KBM-7 (cell line): ENCODE data around the gene SERHL2.
"Not testable (repeated sequence)": the region's sequence is repeated elsewhere in the genome, so short reads cannot be mapped to it uniquely, and the experiment has no call there.

Experiments used
- DNase-seq: peaks from one replicate; pipeline ENCODE4 v3.0.0-alpha.2; 2015
- in situ Hi-C: fragments of 300-500 bp; cut with MboI; formaldehyde crosslinking; loops from 2 replicates; pipeline ENCODE4 v1.14.3; 2020; ENCODE audit warnings: low sequenced_read_pairs, low pct_unique_long_range_greater_than_20kb, mixed read lengths

SERHL2 gene

DNA sequence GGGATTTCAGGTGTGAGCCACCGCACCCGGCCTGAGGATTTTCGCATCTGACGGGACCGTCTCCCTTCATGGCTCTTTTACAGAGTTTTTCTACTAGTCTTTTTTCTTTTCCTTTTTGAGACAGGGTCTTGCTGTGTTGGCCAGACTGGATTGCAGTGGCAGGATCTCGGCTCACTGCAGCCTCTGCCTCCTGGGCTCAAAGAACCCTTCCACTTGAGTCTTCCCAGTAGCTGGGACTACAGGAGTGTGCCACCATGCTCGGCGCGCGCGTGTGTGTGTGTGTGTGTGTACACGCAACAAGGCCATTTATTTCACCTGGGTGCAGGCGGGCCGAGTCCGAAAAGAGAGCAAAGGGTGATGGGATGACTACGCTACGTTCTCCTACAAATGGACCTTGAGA, 10.9 kb downstream of the SERHL2 start:
- in situ Hi-C loops = no loop called here
- DNase-seq = no peak

DNA sequence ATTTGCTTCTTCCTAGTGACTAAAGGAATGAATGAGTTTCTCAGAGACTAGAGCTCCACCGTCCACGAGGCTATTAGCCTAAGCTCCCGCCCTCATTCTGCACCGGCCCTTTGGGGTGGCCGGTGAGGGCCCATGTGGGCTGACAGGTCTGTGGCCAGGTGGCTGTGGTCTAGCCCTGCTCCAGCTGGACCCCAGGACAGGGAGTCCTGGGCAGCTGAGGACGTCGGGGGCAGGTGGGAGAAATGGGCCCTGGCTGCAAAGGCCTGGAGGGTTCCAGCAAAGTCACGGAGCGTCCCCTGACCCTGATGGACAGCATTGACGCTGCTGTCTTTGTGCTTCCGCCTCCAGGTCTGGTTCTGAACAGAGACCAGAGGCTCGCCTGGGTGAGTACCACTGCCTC, 12.2 kb downstream of the SERHL2 start:
- DNase-seq = no peak
- in situ Hi-C loops = no loop called here

DNA sequence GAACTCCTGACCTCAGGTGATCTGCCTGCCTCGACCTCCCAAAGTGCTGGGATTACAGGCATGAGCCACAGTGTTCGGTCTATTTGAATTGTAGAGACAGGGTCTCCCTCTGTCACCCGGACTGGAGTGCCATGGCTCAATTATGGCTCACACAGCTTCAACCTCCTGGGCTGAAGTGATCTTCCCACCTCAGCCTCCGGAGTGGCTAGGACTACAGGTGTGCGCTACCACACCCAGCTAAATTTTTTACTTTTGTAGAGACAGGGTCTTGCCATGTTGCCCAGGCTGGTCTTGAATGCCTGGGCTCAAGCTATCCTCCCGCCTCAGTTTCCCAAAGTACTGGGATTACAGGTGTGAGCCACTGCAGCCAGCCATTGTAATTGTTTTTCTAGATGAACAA, 14.2 kb downstream of the SERHL2 start:
- DNase-seq, in situ Hi-C loops: not testable (repeated sequence)

DNA sequence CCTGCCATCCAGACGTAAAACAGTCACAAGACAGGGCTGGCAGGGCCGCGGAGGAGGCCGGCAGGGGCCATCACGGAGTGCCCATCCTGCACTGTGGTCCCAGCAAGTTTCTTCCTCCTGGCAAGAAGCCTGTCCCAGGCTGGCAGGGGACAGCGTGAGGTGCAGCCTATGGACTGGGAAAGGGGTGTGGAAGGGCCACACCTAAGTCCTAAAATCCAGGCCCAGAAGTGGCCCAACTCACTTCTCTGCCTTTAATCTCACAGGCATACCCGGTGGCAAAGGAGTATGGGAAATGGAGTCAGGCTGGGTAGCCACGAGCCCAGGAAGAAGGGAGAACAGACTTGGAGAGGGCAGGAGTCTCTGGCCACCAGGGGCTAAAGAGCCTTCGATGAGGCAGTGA, 16.8 kb downstream of the SERHL2 start:
- in situ Hi-C loops, DNase-seq: not testable (repeated sequence)

DNA sequence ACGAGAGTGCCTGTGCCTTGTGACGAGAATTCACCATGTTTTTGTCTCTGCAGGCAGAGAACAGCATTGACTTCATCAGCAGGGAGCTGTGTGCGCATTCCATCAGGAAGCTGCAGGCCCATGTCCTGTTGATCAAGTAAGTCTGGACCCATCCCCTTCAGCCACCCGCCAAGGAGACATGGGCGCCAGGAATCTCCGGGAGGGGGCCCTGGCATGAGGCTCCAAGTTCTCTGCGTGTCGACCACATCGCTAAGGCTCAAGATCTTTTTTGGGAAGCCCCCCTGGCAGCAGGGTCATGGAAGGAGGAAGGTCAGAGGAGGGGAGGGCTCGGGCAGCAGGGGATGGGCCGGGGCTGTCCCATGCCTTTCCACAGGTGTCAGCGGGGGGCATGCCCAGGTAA, 17.3 kb downstream of the SERHL2 start:
- DNase-seq, in situ Hi-C loops: not testable (repeated sequence)

DNA sequence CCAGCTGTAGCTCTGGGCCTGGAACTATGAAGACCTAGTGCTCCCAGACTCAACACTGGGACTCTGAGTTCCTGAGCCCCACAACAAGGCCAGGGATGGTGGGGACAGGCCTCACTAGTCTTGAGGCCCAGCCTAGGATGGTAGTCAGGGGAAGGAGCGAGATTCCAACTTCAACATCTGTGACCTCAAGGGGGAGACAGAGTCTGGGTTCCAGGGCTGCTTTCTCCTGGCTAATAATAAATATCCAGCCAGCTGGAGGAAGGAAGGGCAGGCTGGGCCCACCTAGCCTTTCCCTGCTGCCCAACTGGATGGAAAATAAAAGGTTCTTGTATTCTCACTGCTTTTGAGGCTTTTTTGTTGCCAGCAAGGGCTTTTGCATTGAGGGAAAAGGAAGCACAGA, 20.3 kb downstream of the SERHL2 start:
- in situ Hi-C loops, DNase-seq: not testable (repeated sequence)

DNA sequence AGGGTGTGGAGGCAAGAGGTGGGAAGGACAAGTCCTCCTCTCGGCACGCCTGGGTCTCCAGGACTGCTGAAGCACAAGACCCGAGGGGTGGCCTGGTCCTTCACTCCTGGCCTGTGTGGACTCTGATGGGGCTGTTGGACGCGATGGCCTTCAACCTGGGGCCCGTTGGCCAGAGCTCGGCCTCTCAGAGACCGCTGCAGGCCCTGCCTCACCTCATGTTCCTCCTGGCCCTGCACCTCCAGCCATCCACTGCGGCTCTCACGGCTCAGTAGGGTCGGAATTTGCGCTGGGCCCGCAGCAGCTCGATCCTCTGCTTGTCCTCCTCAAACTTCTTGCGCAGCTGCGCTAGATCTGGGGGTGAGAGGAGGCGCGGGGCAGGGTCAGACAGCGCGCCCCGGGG, 20.7 kb downstream of the SERHL2 start:
- DNase-seq, in situ Hi-C loops: not testable (repeated sequence)

DNA sequence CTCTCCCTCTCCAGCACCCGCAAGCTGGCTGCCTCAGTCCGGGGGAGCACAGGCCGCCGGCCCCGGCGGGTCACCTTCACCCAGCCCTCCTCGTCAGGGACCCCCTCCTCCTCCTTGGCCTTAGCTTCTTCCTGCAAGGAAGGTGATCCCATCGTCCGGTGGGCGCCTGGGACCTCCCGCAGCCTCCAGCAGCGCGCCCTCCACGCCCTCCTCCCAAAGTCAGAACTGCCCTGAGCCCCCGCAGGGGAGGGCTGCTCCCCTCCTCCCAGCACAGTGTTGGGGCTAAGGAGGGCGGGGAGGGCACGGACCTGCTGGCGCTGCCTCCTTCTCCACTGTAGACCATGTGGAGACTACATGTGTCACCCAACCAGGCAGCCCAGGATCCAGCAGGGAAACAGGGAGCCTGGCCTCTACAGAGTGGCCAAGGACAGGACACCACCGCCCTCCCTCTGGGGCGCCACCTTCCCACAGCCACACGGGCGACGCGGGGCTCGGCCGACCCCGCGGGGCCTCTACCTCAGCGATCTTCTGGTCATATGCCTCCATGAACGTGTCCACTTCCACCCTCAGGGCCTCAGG, 22.3 kb downstream of the SERHL2 start:
- DNase-seq, in situ Hi-C loops: not testable (repeated sequence)

DNA sequence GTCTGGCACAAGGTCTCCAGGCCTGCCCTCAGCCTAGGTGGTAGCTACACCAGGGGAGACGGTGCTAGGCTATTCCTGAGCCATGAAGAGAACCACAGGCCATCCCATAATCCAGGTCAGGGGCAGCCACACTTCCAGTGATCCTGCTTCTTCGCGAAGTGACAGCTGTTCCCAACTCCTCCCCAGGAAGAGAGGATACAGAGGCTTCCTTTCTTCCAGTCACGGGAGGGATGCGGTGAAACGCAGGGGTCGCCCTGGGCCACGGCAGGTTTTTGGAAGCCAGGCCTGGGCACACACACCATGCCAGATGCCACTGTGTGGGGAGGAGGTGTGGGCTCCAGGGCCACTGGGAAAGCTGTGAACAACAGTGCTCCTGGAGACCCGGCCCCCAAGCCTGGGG, 23.4 kb downstream of the SERHL2 start:
- in situ Hi-C loops, DNase-seq: not testable (repeated sequence)

DNA sequence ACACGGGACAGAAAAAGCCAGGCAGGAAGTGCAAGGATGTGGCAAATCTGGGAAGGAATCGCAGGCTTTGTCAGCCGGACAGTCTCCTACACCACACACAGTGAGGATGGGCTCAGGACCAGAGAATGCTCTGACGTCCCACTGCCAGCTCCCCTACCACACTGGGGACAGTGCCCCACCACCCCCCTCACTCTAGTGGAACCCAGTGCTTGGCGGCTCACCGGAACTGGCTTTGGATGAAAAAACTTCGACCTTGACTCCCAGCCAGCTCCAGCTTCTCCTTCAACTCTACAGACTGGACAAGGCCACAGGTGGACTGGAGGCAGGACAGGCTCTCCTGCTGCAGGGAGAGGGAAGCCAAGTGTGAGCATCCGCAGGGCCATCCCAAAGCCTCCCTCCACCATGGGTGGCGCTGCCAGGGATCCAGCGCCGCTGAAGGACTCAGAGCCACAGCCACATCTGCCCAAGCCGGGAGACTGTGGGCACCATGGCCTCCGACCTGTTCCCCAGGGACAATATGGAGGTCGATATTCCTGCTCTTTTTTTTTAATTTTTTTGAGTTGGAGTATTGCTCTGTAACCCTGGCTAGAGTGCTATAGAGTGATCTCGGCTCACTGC, 24.0 kb downstream of the SERHL2 start:
- in situ Hi-C loops = no loop called here
- no peak for DNase-seq

DNA sequence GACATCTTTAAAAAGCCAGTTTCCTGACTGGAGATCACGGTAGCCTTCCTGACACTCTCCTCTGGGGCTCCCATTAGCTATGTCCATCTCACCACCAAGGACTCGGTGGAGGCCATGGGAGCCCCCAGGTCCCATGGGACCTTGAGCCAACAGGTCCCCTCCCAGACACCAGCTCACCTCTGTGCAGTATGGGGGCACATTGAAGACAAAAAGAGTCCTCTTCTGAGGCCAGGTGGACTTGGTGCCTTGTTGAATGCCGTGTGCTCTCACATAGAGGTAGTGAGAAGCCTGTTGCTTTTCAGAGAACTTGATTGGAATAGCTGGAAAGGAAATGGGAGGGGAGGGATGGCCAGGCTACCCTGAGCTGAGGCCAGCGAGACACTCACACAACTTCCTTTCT, 26.3 kb downstream of the SERHL2 start:
- in situ Hi-C loops, DNase-seq: not testable (repeated sequence)

DNA sequence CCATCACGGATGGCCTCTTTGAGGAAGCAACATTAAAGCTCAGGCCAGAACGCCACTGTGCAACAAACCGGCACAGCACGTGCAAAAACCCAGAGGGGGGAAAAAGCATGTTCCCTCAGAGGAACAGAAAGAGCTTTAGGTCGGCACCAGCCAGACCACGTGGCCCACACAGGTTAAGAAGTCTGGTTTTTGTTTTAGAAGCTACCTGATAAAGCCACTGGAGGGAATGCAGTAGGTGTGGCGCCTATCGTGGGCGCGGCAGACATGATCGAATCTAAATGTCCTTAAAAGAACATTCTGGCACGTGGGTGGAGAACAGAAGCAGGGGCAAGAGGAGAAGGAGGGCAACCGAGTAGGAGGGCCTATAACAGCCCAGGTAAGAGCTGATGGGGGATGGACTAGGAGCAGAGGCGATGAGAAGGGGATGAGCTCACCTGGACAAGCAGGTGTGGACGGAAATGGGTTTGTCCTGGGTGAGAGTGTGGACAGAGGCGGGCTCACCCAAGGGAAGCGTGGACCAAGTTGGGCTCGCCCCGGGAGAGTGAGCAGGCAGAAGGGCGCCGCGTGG, 27.5 kb downstream of the SERHL2 start:
- in situ Hi-C loops, DNase-seq: not testable (repeated sequence)

DNA sequence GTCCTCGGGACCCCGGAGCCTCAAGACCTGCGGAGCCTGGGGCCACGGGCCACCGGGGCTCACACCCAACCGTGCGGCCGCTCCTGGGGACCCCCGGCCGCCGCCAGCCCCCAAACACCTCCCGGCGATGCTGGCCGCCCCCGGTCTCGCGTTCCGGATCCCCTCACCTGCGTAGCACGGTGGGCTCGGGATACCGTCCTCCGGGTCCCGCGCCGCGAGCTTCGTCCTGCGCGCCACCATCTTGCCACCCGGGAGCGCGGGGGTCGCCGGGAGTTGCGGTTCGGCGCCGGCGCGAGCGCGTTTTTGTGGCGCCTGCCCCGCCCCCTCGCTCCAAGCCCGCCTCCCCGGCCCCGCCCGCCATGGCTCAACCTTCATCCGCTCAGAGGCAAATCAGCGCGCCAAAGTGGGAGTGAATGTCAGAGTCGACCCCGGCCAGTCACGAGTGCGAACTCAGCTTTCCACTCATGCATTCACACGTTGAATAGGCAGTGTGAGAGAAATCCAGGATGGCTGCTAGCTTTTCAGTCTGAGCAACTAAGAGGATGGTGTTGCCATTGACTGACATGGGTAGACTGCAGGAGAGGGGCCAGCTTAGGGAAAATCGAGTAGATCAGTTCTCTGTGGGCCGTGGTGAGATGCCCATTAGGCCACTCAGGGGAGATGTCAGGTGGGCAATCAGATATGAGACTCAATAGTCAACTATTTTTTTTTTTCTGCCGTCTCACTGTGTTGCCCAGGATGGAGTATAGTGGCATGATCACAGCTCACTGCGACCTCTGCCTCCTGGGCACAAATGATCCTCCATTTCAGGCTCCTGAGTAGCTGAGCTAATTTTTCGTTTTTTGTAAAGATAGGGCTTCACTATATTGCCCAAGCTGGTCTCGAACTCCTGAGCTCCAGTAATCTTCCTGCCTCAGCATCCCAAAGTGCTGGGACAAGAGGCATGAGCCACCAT, 28.3 kb downstream of the SERHL2 start:
- peak; percentile 61 for DNase-seq
- in situ Hi-C loops = no loop called here

DNA sequence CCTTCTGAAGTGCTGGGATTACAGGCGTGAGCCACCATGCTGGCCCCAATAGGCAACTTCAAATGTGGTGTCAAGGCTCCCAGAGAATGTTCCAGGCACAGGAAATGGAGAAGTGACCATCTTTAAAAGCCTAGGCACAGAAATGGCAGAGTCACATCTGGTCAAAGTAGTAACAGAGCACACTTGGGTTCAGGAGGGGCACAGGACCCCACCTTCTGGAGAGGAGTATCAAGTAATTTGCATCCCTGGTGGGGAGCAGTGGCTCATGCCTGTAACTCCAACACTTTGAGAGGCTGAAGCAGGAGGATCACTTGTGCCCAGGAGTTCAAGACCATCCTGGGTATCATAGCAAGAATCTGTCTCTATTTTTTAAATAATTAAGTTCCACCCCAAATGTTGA, 29.2 kb downstream of the SERHL2 start:
- in situ Hi-C loops = no loop called here
- no peak for DNase-seq

DNA sequence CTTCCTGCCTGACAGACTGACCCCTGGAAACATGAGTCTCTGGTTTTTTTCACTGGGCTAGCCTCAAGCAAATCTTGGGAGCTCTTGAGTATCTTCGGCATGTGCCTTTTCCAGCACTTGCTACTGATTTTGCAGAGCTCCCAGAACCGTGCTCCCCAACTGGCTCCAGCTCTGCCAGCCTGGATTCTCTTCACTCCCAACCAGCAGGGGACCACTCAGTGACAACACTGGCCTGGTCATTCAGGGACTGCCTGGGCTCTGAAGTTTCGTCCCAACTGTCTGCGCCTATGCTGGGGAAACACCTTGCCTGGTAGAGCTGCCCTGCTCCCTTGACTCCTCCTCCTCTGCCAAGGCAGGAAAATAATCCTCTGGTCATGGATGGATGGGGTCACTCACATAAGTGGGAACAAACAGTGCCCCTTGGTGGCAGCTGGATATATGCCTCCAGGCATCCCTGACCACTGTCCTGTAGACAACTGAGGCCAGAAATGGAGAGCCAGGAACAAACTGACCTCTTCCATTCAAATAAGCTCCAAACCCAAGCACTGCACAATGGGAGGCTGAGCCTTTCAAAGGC, 30.7 kb downstream of the SERHL2 start:
- no peak for DNase-seq
- in situ Hi-C loops = no loop called here

DNA sequence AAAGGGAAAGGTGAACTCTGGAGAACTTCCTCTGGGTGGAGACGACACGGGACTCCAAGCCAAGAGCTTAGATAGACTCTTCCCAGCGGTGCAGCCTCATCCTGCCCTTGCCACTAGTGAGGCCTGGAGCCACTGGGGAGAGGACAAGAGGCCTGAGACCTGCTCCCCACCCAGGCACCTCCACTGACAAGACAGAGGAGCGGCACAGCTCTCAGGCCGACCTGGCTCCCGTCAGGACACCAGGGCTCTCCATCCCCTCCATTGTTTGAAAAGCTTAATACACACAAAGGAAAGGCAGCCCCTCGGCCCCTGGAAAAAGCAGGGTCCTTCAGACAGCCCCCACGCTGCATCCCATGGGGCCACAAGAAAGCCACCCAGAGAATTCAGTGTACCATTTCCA, 31.3 kb downstream of the SERHL2 start:
- DNase-seq = no peak
- in situ Hi-C loops = no loop called here

DNA sequence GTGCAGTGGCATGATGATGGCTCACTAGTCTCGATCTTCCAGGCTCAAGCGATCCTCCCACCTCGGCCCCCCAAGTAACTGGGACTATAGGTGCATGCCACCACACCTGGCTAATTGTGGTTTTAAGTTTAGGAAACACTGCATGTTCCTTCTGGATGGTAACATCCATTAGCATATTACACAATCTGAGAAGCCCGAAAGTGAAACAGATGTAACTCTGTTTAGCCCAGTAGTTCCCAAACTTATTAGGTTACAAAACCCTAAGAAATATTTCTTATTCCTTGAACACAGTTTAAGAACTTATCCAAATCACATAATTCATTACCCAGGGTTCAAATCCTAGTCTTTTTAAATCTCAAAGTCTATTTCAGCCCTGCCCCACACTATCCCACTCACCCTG, 32.6 kb downstream of the SERHL2 start:
- no peak for DNase-seq

DNA sequence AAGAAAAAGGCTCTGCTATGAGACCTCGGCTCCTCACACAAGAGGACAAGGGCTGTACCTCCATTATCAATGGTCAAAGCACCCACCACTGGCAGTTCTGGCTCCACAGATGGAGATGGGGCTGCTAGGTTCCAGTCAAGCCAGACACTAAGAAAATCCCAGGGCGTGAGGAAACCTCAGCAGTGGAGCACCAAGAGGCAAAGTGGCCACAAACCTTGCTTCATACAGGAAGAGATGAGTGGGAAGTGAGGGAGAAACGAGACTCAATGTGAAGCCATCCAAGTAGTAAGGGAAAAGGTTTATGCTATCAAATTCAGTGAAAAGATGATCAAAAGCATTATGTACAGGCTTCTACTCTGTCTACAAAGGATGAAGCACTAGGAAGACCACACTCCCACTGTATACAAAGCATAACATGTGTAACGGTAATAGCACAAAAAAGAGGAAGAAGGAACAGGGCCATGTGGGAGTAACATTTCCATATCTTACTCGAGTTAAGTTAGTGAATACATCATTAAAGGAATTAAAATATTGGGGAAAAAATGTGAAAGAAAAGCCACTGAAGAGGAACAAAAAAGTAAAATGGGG, 33.9 kb downstream of the SERHL2 start:
- DNase-seq = peak; percentile 66
- in situ Hi-C loops = no loop called here

More for the DNA sequence above, 32.6 kb downstream of the SERHL2 start:
- in situ Hi-C loops = no loop called here

DNA sequence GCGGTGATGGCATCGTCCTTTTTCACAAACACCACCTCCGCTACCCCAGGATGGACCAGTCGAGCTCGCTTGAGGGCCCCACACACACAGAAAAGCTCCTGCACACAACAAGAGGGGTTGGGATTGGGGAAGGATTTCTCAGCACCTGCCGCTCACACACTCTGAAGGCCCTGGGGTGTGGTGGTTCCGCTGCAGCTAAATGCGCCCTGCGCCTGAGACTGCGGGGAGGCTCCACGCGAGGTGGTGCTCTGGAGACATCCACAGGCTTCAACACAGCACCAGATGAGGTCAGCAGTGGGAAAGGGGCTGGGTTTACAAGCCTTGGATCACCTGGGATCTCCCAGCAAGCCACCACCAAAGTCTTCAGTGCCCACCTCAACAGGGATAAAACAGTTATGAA, 38.2 kb downstream of the SERHL2 start:
- no peak for DNase-seq
- in situ Hi-C loops = no loop called here
